Ramos (cell line): ENCODE data around the gene ZFAND2A.

Experiments used
- in situ Hi-C: fragments of 300-500 bp; cut with MboI; formaldehyde crosslinking; loops from one replicate; pipeline ENCODE4 v1.14.3; 2022; ENCODE audit warnings: low sequenced_read_pairs; ENCODE audit not compliant: unreplicated experiment

Gene ZFAND2A

GRCh38 chr7:1112625-1113547, 47.1 kb downstream of the ZFAND2A start:
- in situ Hi-C loops: no loop called here

- in situ Hi-C loops: no loop called here
Observed at GRCh38 chr7:1112109-1112508, 47.9 kb downstream of the ZFAND2A start.

GRCh38 chr7:1111156-1111555, 48.8 kb downstream of the ZFAND2A start:
- in situ Hi-C loops: no loop called here

- in situ Hi-C loops: no loop called here
Observed at GRCh38 chr7:1110358-1110757, 49.6 kb downstream of the ZFAND2A start.

- in situ Hi-C loops: no loop called here
Observed at GRCh38 chr7:1109581-1110310, 50.2 kb downstream of the ZFAND2A start.

GRCh38 chr7:1108264-1108920, 51.6 kb downstream of the ZFAND2A start:
- in situ Hi-C loops: no loop called here

GRCh38 chr7:1106793-1107421, 53.1 kb downstream of the ZFAND2A start:
- in situ Hi-C loops: no loop called here

GRCh38 chr7:1106063-1106792, 53.8 kb downstream of the ZFAND2A start:
- in situ Hi-C loops: no loop called here

- in situ Hi-C loops: no loop called here
Observed at GRCh38 chr7:1105189-1105588, 54.8 kb downstream of the ZFAND2A start.

GRCh38 chr7:1104516-1105179, 55.3 kb downstream of the ZFAND2A start:
- in situ Hi-C loops: no loop called here

- in situ Hi-C loops: no loop called here
Observed at GRCh38 chr7:1103789-1104515, 56.0 kb downstream of the ZFAND2A start.

GRCh38 chr7:1103009-1103788, 56.8 kb downstream of the ZFAND2A start:
- in situ Hi-C loops: no loop called here
